ENCODE measurements around the gene ATRAID.
"Not testable (repeated sequence)": the region's sequence is repeated elsewhere in the genome, so short reads cannot be mapped to it uniquely, and the experiment has no call there.

The ATRAID gene

DNA sequence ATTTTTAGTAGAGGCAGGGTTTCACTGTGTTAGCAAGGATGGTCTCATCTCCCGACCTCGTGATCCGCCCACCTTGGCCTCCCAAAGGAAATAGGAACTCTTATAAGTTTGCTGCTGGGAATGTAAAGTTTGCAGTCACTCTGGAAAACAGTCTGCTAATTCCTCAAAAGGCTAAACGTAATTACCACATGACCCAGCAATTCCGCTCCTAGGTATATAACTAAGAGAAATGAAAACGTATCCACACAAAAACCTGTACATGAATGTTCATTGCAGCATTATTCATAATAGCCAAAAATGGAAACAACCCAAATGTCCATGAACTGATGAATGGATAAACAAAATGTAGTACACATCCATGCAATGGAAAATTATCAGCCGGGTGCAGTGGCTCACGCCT is 21.9 kb upstream of the ATRAID start:
- in situ Hi-C loops (cut with HindIII; ENCODE audit: low pct_ligation_motif_present, low sequenced_read_pairs), result no loop called here
- TF ChIP-seq, protein P1, sequence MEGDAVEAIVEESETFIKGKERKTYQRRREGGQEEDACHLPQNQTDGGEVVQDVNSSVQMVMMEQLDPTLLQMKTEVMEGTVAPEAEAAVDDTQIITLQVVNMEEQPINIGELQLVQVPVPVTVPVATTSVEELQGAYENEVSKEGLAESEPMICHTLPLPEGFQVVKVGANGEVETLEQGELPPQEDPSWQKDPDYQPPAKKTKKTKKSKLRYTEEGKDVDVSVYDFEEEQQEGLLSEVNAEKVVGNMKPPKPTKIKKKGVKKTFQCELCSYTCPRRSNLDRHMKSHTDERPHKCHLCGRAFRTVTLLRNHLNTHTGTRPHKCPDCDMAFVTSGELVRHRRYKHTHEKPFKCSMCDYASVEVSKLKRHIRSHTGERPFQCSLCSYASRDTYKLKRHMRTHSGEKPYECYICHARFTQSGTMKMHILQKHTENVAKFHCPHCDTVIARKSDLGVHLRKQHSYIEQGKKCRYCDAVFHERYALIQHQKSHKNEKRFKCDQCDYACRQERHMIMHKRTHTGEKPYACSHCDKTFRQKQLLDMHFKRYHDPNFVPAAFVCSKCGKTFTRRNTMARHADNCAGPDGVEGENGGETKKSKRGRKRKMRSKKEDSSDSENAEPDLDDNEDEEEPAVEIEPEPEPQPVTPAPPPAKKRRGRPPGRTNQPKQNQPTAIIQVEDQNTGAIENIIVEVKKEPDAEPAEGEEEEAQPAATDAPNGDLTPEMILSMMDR (IDR thresholded peaks at IDR 0.05; ENCODE audit: low read depth, low read length, missing control alignments), result no peak

GRCh38 chr2:27191070-27191829 is 20.6 kb upstream of the ATRAID start:
- TF ChIP-seq, protein P1 (IDR thresholded peaks at IDR 0.05; ENCODE audit: low read depth, low read length, missing control alignments), result peak; percentile 83

More for the DNA sequence above, 21.9 kb upstream of the ATRAID start:
- no peak for DNase-seq
- Histone ChIP-seq H3K4me3 (ENCODE audit: low read depth, low read length) (no peak overlapping the region), H3K27ac (no peak overlapping the region), H3K36me3 (replicated peaks) (no peaks in the 10 kb centered on the region), H3K27me3 (replicated peaks) (no peaks in the 10 kb centered on the region)

GRCh38 chr2:27194538-27195354 is 17.1 kb upstream of the ATRAID start:
- TF ChIP-seq, protein P1 (IDR thresholded peaks at IDR 0.05; ENCODE audit: low read depth, low read length, missing control alignments), result no peak
- Histone ChIP-seq H3K36me3 (replicated peaks) (no peaks in the 10 kb centered on the region), H3K27me3 (replicated peaks) (no peaks in the 10 kb centered on the region), H3K4me3 (ENCODE audit: low read depth, low read length) (no peak overlapping the region), H3K27ac (no peak overlapping the region)
- DNase-seq, result no peak
- in situ Hi-C loops (cut with HindIII; ENCODE audit: low pct_ligation_motif_present, low sequenced_read_pairs), result no loop called here

More at GRCh38 chr2:27191070-27191829, 20.6 kb upstream of the ATRAID start:
- Histone ChIP-seq H3K27me3 (replicated peaks) (no peaks in the 10 kb centered on the region), H3K27ac (no peak overlapping the region), H3K36me3 (replicated peaks) (no peaks in the 10 kb centered on the region), H3K4me3 (ENCODE audit: low read depth, low read length) (no peak overlapping the region)
- in situ Hi-C loops (cut with HindIII; ENCODE audit: low pct_ligation_motif_present, low sequenced_read_pairs), result no loop called here
- peak; percentile 76 for DNase-seq

DNA sequence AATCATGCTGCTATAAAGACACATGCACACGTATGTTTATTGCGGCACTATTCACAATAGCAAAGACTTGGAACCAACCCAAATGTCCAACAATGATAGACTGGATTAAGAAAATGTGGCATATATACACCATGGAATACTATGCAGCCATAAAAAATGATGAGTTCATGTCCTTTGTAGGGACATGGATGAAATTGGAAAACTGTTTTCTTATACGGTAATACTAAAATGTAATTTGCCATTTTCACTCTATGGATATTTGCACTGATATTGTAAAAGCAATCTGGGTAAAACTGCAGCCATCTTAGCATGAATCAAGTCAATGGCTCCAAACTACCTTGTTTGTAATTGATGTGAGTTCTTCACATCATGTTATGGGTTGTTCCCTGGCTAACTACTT is 16.0 kb upstream of the ATRAID start:
- H3K27me3 ChIP-seq (replicated peaks); H3K4me3 ChIP-seq (ENCODE audit: low read depth, low read length); in situ Hi-C loops (cut with HindIII; ENCODE audit: low pct_ligation_motif_present, low sequenced_read_pairs); H3K27ac ChIP-seq; H3K36me3 ChIP-seq (replicated peaks); DNase-seq: not testable (repeated sequence)

- H3K27me3 ChIP-seq (replicated peaks); H3K27ac ChIP-seq; in situ Hi-C loops (cut with HindIII; ENCODE audit: low pct_ligation_motif_present, low sequenced_read_pairs); H3K4me3 ChIP-seq (ENCODE audit: low read depth, low read length); DNase-seq: not testable (repeated sequence)
- H3K36me3 ChIP-seq (replicated peaks), result peaks cover 12% of the 10 kb centered on the region
Measured at GRCh38 chr2:27198068-27198467, 13.8 kb upstream of the ATRAID start.

GRCh38 chr2:27198627-27199026 is 13.2 kb upstream of the ATRAID start:
- in situ Hi-C loops (cut with HindIII; ENCODE audit: low pct_ligation_motif_present, low sequenced_read_pairs), result no loop called here
- H3K27ac ChIP-seq, result no peak overlapping the region
- no peak overlapping the region for H3K4me3 ChIP-seq (ENCODE audit: low read depth, low read length)
- TF ChIP-seq, protein P1 (IDR thresholded peaks at IDR 0.05; ENCODE audit: low read depth, low read length, missing control alignments), result no peak
- H3K27me3 ChIP-seq (replicated peaks), result no peaks in the 10 kb centered on the region
- H3K36me3 ChIP-seq (replicated peaks), result peaks cover 18% of the 10 kb centered on the region
- no peak for DNase-seq
